CD4-positive, alpha-beta T cell treated with Interleukin-1 beta for 1 hour (primary cell): Measurements from ENCODE around the gene ELFN1.
"Not testable (repeated sequence)": the region's sequence is repeated elsewhere in the genome, so short reads cannot be mapped to it uniquely, and the experiment has no call there.

Source experiments
- DNase-seq, 2 donors: peaks; one replicate each; pipeline ENCODE4 v3.0.0-alpha.2; 2020 to 2022

ELFN1 gene

GRCh38 chr7:1762238-1762945 lies 92.3 kb downstream of the ELFN1 start:
- DNase-seq: no peak

DNA sequence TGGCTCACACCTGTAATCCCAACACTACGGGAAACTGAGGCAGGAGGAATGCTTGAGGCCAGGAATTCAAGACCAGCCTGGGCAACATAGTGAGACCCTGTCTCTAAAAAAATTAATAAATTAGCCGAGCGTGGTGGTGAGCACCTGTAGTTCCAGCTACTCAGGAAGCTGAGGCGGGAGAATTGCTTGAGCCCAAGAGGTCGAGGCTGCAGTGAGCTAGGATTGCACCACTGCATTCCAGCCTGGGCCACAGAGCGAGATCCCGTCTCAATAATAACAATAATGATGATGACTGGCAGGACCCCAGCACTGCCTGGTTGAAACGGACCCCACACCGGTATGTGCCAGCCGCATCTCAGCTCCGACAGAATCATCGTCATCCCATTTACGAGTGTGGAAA lies 93.0 kb downstream of the ELFN1 start:
- no peak for DNase-seq

- DNase-seq: not testable (repeated sequence)
Measured at GRCh38 chr7:1763911-1764310, 93.8 kb downstream of the ELFN1 start.

- no peak for DNase-seq
Measured at GRCh38 chr7:1765336-1765735, 95.3 kb downstream of the ELFN1 start.

- no peak for DNase-seq
Measured at GRCh38 chr7:1767524-1767923, 97.4 kb downstream of the ELFN1 start.

DNA sequence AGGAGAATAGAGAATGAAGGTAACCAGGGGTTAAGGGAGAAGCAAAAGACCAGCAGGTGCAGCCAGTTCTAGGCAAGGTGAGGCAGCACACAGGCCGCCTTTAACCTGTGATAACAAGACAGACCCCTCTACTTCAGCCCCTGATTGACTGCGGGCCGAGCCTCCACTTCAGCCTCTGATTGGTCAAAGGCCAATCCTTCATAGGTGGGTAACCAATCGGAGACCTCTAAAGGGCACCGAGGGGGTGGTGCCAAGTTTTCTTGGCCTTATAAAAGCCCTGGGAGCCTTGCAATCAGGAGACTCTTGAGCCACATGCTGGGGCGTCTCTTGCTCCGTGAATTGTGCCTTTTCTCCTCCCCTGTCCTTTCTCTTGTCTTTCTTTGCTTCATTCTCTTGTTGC lies 98.8 kb downstream of the ELFN1 start:
- no peak for DNase-seq

- no peak for DNase-seq
Measured at GRCh38 chr7:1769286-1770200, 99.5 kb downstream of the ELFN1 start.

DNA sequence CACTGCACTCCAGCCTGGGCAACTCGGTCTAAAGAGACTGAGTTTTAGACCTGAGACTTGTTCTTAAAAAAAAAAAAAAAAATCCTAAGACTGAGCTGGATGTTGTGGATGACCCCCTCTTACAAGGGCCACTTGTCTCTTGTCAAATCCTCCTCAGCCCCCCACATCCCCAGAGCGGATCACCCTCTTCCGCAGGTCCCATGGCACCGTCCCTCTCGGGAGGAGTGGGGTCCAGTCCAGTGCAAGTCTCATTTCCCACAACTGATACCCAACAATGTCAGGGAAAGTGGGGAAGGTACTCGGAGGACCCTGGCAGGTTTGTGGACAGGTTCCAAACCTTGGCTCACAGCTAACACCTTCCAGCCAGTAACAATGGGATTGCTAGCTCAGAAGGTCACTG lies 100.3 kb downstream of the ELFN1 start:
- no peak for DNase-seq

DNA sequence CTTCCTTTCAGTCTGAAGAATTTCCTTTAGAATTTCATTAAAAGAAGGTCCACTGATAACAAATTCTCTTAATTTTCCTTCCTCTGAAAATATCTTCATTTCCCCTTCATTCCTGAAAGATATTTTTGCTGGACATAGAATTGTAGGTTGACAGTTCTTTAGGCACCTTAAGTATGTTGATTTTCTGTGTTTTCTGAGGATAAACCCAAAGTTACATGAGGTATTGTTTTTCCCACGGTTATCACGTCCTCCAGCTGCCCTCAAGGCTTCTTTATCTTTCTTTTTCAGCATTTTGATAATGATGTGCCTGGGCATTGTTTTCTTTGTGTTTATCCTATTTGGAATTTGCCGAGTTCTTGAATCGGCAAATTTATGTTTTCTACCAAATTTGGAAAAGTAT lies 105.3 kb downstream of the ELFN1 start:
- no peak for DNase-seq

DNA sequence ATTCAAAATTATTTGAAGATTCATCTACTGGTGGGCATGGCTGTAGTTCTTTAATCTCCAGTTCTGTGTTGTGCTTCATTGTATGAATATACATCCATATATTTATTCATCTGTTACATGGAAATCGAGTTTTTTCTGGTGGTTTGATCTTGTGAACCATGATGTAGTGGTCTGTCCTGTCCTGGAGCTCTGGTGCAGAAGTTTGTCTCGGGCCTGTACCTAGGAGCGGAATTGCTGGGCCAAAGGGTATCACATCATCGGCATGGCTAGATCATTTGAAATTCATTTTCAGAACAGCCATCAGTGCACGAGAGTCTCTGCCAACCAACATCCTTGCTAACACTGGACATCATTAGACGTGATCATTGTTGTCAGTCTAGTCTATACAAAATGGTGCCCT lies 107.0 kb downstream of the ELFN1 start:
- DNase-seq: no peak

DNA sequence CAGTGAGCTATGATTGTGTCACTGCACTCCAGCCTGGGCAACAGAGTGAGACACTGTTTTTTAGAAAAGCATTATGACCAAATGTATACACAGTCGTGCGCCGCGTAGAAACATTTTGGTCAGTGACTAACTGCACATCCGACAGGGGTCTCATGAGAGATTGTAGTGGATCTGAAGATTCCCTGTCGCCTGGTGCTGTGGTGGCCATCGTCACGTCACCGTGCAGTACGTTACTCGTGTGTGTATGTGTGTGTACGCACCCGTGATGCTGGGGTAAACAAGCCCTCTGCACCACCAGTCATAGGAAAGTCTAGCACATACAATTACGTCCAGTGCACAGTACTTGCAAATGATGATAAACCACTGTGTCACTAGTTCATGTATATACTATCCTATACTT lies 109.4 kb downstream of the ELFN1 start:
- DNase-seq: no peak

- no peak for DNase-seq
Measured at GRCh38 chr7:1781369-1781768, 111.3 kb downstream of the ELFN1 start.

GRCh38 chr7:1785839-1786238 lies 115.8 kb downstream of the ELFN1 start:
- DNase-seq: no peak

GRCh38 chr7:1787241-1787640 lies 117.2 kb downstream of the ELFN1 start:
- no peak for DNase-seq

DNA sequence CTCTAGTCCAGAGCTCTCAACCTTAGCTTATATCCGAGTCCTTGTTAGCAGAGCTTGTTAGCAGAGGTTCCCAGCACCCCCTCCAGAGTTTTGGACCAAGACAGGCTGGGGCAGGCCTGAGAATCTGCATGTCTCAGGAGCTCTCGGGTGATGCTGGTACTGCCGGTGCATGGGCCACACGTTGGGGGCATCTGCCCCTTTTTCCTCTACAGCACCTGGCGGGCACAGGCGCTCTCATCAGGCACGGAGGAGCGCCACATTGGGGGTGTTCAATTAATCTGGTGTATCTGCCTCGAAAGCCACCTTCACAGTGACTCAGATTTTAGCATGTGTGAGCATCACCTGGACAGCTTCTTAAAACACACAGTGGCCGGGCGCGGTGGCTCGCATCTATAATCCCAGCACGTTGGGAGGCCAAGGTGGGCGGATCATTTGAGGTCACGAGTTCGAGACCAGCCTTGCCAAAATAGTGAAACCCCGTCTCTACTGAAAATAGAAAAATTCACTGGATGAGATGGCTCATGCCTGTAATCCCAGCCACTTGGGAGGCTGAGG lies 117.7 kb downstream of the ELFN1 start:
- DNase-seq: no peak

DNA sequence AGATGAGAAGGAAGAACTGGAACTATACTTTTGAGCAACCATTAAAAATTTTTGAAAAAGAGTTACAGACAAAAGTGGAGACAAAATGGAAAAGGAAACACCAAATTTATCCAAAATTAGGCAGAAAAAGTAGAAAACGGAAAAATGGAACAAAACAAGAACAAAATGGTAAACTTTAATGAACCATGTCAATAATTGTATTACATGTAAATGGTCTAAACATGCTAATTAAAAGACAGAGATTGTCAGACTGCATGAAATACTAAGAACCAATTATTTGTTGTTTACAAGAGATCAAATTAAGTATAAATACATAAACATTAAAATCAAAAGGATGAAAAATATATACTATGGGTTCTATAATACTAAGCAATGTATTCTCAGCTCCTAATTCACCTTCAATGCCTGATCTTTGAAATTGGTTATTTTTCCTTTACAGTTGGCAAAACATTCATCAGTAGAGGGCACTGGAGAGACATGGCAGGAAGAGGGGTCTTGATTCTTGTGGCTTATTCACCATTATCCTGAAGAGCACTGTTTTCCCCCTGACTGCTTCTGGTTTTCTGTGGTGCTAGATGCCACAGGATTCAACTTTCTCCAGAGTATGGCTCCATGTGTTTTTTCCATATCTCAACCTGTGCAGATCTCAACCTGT lies 124.9 kb downstream of the ELFN1 start:
- DNase-seq: no peak
